Measurements from ENCODE around the gene PDE8A.

- TF ChIP-seq CTCF (conservative IDR thresholded peaks at IDR 0.05) (no peak), ZFX (IDR thresholded peaks at IDR 0.05) (no peak)
Measured at GRCh38 chr15:85026304-85027032, 44.8 kb downstream of the PDE8A start.

All from C4-2B (cell line).